Lung (tissue), 12 donors: ENCODE results near the gene BIN1. TPM values are rescaled to one million over a fixed set of nuclear protein-coding genes. Genes with fewer than 3 reads are reported as not detected.

Experiments
- ATAC-seq: fragments of 200-7000 bp; cut with Tn5 transposase; one replicate; pipeline ENCODE4 v1.9.1; 2020; ENCODE audit warnings: moderate number of reproducible peaks; ENCODE audit not compliant: insufficient read depth, low FRiP score
- DNase-seq, 3 donors: peaks; one replicate each; pipeline ENCODE4 v3.0.0-alpha.2; 2013 to 2017
- H3K27ac ChIP-seq, 2 donors: one replicate each; pipeline ENCODE4 v1.5.1; 2013; ENCODE audit warnings: mild to moderate bottlenecking in 2 of 2, moderate library complexity in 2 of 2, control low read depth in 1 of 2, inconsistent platforms in 1 of 2, low read depth in 1 of 2, low read length in 1 of 2
- H3K27me3 ChIP-seq, 3 donors: one replicate each; pipeline ENCODE4 v1.5.1; 2013; ENCODE audit warnings: low read length in 2 of 3; ENCODE audit not compliant: control insufficient read depth in 3 of 3, insufficient read depth in 3 of 3
- H3K36me3 ChIP-seq, 4 donors: one replicate each; pipeline ENCODE4 v1.5.1; 2013; ENCODE audit warnings: low read length in 4 of 4, mild to moderate bottlenecking in 1 of 4, moderate library complexity in 1 of 4; ENCODE audit not compliant: control insufficient read depth in 4 of 4, insufficient read depth in 4 of 4
- H3K4me1 ChIP-seq, 5 donors: one replicate each; pipeline ENCODE4 v1.5.1; 2013; ENCODE audit warnings: low read length in 5 of 5, mild to moderate bottlenecking in 2 of 5, moderate library complexity in 1 of 5; ENCODE audit not compliant: control insufficient read depth in 5 of 5, insufficient read depth in 5 of 5
- H3K4me3 ChIP-seq: one replicate; pipeline ENCODE4 v1.5.1; 2013; ENCODE audit warnings: mild to moderate bottlenecking, control low read depth, moderate library complexity
- H3K9ac ChIP-seq, 2 donors: one replicate each; pipeline ENCODE4 v1.5.1; 2013; ENCODE audit warnings: low read length in 2 of 2, control low read depth in 1 of 2; ENCODE audit not compliant: insufficient read depth in 1 of 2
- H3K9me3 ChIP-seq, 4 donors: one replicate each; pipeline ENCODE4 v1.5.1; 2013; ENCODE audit warnings: low read length in 3 of 4, mild to moderate bottlenecking in 1 of 4, moderate library complexity in 1 of 4; ENCODE audit not compliant: control insufficient read depth in 4 of 4, insufficient read depth in 3 of 4
- WGBS, 2 donors: extraction: QIAGEN DNeasy Blood & Tissue Kit; methylation state at CpG; one replicate each; pipeline ENCODE4 v1.1.7; 2013; 5-methylcytosine and 5-hydroxymethylcytosine counted together
- polyA plus RNA-seq, 2 donors: library from polyadenylated mRNA; stranded (reverse); fragments of 200-250 nt; gene quantifications; one replicate each; pipeline ENCODE4 v1.2.1, GENCODE V29; 2013
- total RNA-seq, 2 donors: library from RNA; depleted of rRNA in 1 of 2; stranded (reverse); fragments of >200 nt in 1 of 2; gene quantifications; one replicate each; pipeline ENCODE4 v1.2.1, GENCODE V29; 2014 to 2021
- TF ChIP-seq, protein P1 (sequence below): IDR thresholded peaks from 2 replicates; pipeline ENCODE4 v1.5.1; 2012; ENCODE audit warnings: mild to moderate bottlenecking; ENCODE audit errors: control extremely low read depth, extremely low read depth
- donor health status: control.
- donor health status: control.
- donor health status: Bipolar disorder and iron deficiency.
- donor health status: healthy.
- donor health status: DM: yes; HTN: yes; CAD: no.

BIN1 gene
- total and polyA plus RNA-seq, 4 donors, result 28.8 to 41.7 (median 36.2) TPM

GRCh38 chr2:127024769-127025358 is 82.1 kb downstream of the BIN1 start:
- Histone ChIP-seq H3K9ac (no peak overlapping the region), H3K9me3 (peaks cover 0 to 3% (median 0%) of the 10 kb centered on the region in 4 donors), H3K4me3 (no peak overlapping the region), H3K36me3 (no peaks in the 10 kb centered on the region), H3K4me1 (peaks cover 0 to 13% (median 0%) of the 10 kb centered on the region in 5 donors), H3K27me3 (no peaks in the 10 kb centered on the region), H3K27ac (no peak overlapping the region)
- WGBS, 2 donors, result 23 to 28% methylated on average over 29 of the region's 29 CpGs
- DNase-seq (peak; percentile 52 to 59 (median 57)), ATAC-seq (peak; percentile 61)
- TF ChIP-seq, protein P1, sequence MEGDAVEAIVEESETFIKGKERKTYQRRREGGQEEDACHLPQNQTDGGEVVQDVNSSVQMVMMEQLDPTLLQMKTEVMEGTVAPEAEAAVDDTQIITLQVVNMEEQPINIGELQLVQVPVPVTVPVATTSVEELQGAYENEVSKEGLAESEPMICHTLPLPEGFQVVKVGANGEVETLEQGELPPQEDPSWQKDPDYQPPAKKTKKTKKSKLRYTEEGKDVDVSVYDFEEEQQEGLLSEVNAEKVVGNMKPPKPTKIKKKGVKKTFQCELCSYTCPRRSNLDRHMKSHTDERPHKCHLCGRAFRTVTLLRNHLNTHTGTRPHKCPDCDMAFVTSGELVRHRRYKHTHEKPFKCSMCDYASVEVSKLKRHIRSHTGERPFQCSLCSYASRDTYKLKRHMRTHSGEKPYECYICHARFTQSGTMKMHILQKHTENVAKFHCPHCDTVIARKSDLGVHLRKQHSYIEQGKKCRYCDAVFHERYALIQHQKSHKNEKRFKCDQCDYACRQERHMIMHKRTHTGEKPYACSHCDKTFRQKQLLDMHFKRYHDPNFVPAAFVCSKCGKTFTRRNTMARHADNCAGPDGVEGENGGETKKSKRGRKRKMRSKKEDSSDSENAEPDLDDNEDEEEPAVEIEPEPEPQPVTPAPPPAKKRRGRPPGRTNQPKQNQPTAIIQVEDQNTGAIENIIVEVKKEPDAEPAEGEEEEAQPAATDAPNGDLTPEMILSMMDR, result no peak

DNA sequence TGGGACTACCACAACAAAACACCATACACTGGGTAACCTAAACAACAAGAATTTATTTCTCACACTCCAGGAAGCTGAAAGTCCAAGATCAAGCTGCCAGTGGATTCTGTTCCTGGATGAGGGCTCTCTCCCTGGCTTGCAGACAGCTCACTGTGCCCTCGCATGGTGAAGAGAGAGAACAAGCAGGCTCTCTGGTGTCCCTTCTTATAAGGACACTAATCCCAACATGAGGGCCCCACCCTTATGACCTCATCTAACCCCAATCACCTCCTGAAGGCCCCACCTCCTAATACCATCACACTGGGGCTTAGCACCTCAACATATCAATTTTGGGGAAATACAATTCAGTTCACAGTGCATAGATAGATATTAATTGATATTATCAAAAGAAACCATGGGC is 83.5 kb downstream of the BIN1 start:
- H3K27ac ChIP-seq, result no peak overlapping the region
- 95 to 100% methylated on average over 1 of the region's 1 CpG for WGBS, 2 donors
- no peak overlapping the region for H3K9ac ChIP-seq
- H3K9me3 ChIP-seq, result peaks cover 0 to 3% (median 0%) of the 10 kb centered on the region in 4 donors
- ATAC-seq (no peak), DNase-seq (no peak)
- no peaks in the 10 kb centered on the region for H3K36me3 ChIP-seq
- no peak overlapping the region for H3K4me3 ChIP-seq
- no peaks in the 10 kb centered on the region for H3K27me3 ChIP-seq
- TF ChIP-seq, protein P1, result no peak
- H3K4me1 ChIP-seq, result peaks cover 0 to 13% (median 0%) of the 10 kb centered on the region in 5 donors

GRCh38 chr2:127022817-127023216 is 84.1 kb downstream of the BIN1 start:
- H3K9me3 ChIP-seq, result peaks cover 0 to 3% (median 0%) of the 10 kb centered on the region in 4 donors
- H3K4me1 ChIP-seq, result peaks cover 0 to 13% (median 0%) of the 10 kb centered on the region in 5 donors
- no peak overlapping the region for H3K4me3 ChIP-seq
- H3K9ac ChIP-seq, result no peak overlapping the region
- ATAC-seq, result no peak
- H3K27ac ChIP-seq, result no peak overlapping the region
- H3K36me3 ChIP-seq, result no peaks in the 10 kb centered on the region
- DNase-seq, result no peak
- TF ChIP-seq, protein P1, result no peak
- H3K27me3 ChIP-seq, result no peaks in the 10 kb centered on the region
- WGBS, 2 donors, result 96 to 97% methylated on average over 10 of the region's 10 CpGs
